Measurements from ENCODE around the gene PAQR4.

GRCh38 chr16:2924901-2925755 lies 44.0 kb upstream of the PAQR4 start:
- no peak for TF ChIP-seq EZH2 (IDR thresholded peaks at IDR 0.05; ENCODE audit: borderline replicate concordance, low read length)
- TF ChIP-seq, protein P1, sequence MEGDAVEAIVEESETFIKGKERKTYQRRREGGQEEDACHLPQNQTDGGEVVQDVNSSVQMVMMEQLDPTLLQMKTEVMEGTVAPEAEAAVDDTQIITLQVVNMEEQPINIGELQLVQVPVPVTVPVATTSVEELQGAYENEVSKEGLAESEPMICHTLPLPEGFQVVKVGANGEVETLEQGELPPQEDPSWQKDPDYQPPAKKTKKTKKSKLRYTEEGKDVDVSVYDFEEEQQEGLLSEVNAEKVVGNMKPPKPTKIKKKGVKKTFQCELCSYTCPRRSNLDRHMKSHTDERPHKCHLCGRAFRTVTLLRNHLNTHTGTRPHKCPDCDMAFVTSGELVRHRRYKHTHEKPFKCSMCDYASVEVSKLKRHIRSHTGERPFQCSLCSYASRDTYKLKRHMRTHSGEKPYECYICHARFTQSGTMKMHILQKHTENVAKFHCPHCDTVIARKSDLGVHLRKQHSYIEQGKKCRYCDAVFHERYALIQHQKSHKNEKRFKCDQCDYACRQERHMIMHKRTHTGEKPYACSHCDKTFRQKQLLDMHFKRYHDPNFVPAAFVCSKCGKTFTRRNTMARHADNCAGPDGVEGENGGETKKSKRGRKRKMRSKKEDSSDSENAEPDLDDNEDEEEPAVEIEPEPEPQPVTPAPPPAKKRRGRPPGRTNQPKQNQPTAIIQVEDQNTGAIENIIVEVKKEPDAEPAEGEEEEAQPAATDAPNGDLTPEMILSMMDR (IDR thresholded peaks at IDR 0.05; ENCODE audit: low read length): no peak

Data from OCI-LY1 (cell line).